ENCODE results near the gene SPATA31C1.

DNA sequence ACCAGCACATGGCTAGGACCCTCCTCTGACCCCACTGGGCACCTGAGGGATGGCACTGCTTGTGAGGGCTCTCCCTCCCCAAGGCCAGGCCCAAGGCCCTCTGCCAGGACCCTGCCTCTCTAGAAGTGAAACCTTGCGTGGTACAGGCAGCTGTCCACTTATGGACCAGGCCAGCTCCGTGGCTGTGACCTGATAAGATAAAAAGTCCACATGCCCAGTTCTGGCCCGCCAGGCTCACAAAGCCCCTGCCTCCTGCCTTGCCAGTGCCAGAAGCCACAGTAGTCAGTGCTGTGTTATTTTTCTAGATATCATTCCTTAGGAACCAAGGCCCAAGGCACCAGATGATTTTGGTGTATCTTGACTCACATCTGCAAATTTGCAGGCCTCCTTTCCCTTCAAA lies 49.1 kb upstream of the SPATA31C1 start:
- TF ChIP-seq, protein P1, sequence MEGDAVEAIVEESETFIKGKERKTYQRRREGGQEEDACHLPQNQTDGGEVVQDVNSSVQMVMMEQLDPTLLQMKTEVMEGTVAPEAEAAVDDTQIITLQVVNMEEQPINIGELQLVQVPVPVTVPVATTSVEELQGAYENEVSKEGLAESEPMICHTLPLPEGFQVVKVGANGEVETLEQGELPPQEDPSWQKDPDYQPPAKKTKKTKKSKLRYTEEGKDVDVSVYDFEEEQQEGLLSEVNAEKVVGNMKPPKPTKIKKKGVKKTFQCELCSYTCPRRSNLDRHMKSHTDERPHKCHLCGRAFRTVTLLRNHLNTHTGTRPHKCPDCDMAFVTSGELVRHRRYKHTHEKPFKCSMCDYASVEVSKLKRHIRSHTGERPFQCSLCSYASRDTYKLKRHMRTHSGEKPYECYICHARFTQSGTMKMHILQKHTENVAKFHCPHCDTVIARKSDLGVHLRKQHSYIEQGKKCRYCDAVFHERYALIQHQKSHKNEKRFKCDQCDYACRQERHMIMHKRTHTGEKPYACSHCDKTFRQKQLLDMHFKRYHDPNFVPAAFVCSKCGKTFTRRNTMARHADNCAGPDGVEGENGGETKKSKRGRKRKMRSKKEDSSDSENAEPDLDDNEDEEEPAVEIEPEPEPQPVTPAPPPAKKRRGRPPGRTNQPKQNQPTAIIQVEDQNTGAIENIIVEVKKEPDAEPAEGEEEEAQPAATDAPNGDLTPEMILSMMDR (IDR thresholded peaks at IDR 0.05) = no peak
- TF ChIP-seq POLR2A (IDR thresholded peaks at IDR 0.05) = no peak
